HS-5 (cell line): ENCODE results near the gene NRG4.
"Not testable (repeated sequence)": the region's sequence is repeated elsewhere in the genome, so short reads cannot be mapped to it uniquely, and the experiment has no call there.

Experiments
- DNase-seq: peaks from one replicate; pipeline ENCODE4 v3.0.0-alpha.2; 2012; ENCODE audit warnings: low read depth

The NRG4 gene

DNA sequence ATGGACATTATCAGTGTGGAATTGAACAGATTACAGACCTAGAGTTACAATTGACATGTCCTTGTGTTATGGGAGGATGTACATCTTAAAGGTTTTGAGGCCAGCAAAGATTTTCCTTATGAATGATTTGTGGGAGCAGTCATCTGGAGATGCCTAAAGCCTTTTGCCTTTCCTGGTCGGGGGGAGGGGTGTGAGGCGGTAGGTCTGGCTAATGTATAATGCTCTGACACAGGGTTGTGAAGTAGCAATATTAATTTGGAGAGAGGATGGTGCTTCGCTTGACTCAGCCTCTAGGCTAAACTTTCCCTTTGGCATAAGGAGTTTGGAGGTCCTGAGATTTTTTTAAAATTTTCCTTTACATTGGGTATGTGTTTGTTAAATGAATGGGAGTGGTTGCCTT, 85.3 kb downstream of the NRG4 start:
- no peak for DNase-seq

- DNase-seq, result no peak
These were observed 86.8 kb downstream of the NRG4 start for GRCh38 chr15:75925440-75925839.

DNA sequence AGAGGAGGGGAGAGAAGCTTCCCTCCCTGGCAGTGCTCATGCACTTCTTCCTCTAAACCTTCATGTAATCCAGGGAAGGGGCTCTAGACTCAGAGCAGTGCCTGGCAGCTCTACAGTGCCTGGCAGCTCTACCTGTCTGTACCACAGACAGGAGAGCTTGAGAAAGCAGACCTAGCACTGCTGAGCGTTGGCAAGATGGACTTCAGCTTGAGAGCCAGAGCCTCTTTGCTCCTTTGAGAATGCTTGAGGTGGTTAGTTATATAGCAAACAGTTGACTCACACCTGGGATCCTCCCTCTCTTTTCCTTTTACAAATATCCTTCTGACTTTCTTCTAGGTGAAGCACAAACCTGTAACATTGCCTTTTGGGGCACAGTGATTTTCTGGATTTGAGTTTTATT, 87.6 kb downstream of the NRG4 start:
- DNase-seq, result no peak

GRCh38 chr15:75923756-75924155, 88.5 kb downstream of the NRG4 start:
- DNase-seq, result no peak

- peak; percentile 73 for DNase-seq
These were observed 90.2 kb downstream of the NRG4 start for GRCh38 chr15:75921732-75922703.

DNA sequence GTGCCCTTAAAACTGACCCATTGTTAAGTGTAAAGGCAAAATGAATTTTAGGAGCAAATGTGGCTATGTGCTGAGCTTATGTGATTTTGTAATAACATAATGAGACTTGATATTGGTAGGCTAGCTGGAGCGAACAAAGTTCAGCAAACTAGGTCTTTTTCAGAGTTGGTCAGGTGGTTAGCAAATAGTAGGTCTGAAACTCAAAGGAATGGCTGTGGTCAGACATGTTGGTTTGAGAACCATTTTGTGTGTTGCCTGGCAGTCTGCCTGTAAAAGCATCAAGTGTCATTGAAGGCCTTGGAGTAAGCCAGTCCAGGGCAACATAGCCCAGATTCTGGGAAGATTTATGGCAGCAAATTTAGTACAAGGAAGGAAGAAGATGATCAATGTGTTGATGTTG, 92.1 kb downstream of the NRG4 start:
- DNase-seq, result no peak

- DNase-seq, result no peak
These were observed 94.1 kb downstream of the NRG4 start for GRCh38 chr15:75918135-75918534.

DNA sequence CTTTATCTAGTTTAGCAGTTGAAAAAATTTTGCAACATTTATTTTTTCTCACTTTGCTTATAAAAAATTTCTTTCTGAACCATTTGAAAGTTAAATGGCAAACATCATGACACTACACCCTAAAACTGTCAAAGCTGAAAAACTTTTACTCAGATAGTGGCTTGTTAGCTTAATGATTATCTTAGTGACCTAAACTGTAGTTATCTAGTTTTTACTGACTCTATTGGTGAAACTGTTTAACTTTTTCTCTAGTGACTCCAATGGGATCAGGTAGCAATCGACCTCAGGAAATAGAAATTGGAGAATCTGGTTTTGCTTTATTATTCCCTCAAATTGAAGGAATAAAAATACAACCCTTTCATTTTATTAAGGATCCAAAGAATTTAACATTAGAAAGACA, 95.2 kb downstream of the NRG4 start:
- no peak for DNase-seq

- DNase-seq, result not testable (repeated sequence)
These were observed 101.9 kb downstream of the NRG4 start for GRCh38 chr15:75910355-75910754.

- DNase-seq, result no peak
These were observed 107.0 kb downstream of the NRG4 start for GRCh38 chr15:75905231-75905630.

- DNase-seq, result peak; percentile 62
These were observed 108.6 kb downstream of the NRG4 start, which contains the start of gene FBXO22 for GRCh38 chr15:75903331-75904239. FBXO22 (plus strand) TSS chr15:75903878; CDS start chr15:75903964, 86 bp downstream.

GRCh38 chr15:75902129-75902557, 110.1 kb downstream of the NRG4 start:
- DNase-seq, result no peak

GRCh38 chr15:75900577-75900976, 111.6 kb downstream of the NRG4 start:
- no peak for DNase-seq

- DNase-seq, result no peak
These were observed 116.5 kb downstream of the NRG4 start for GRCh38 chr15:75895731-75896130.

GRCh38 chr15:75891895-75892294, 120.3 kb downstream of the NRG4 start:
- DNase-seq, result peak; percentile 49
